Measurements from ENCODE around the gene UNC93A. TPM values are rescaled to one million over a fixed set of nuclear protein-coding genes. Genes with fewer than 3 reads are reported as not detected.

UNC93A gene
- total and polyA plus RNA-seq, 9 of the 15 experiments (the other 6 are each of a cell fraction or from before 2014, with no cell fraction given): not detected

DNA sequence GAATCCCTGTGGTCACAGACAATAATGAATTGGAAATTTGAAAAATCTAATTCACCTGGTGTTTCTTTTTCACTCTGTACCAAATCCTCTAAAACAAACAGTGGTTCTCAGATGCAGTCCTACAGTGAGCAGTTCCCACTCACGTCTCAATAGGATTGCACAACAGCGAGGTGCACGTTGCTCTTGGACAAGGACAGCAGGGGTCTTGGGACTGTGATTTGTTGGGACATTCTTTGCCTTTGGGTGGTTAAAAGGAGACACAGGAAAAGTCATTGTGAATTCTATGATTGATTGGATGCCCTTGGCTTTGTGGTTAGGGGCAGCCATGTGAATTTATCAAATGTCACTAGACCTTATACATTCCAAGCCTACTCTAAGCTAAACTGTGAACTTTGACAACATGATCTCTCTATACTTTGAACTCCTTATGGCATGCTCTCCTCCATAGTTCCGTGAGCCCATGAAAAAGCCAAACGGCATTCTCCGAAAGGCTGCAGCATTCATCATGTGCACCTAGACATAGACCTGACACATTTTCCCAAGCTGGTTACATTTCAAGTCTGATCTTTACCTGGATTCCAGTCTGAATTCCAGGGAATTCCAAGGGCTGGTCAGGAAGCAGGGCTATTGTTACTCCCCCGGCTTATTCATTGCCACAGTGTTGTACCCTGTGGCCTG lies 647 bp downstream of the UNC93A start (continued):
- TF ChIP-seq, protein P1, sequence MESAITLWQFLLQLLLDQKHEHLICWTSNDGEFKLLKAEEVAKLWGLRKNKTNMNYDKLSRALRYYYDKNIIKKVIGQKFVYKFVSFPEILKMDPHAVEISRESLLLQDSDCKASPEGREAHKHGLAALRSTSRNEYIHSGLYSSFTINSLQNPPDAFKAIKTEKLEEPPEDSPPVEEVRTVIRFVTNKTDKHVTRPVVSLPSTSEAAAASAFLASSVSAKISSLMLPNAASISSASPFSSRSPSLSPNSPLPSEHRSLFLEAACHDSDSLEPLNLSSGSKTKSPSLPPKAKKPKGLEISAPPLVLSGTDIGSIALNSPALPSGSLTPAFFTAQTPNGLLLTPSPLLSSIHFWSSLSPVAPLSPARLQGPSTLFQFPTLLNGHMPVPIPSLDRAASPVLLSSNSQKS (CRISPR knock-in tag; IDR thresholded peaks at IDR 0.05): no peak
- TF ChIP-seq CHCHD3 (CRISPR knock-in tag; IDR thresholded peaks at IDR 0.05): no peak
- TF ChIP-seq, protein P2, sequence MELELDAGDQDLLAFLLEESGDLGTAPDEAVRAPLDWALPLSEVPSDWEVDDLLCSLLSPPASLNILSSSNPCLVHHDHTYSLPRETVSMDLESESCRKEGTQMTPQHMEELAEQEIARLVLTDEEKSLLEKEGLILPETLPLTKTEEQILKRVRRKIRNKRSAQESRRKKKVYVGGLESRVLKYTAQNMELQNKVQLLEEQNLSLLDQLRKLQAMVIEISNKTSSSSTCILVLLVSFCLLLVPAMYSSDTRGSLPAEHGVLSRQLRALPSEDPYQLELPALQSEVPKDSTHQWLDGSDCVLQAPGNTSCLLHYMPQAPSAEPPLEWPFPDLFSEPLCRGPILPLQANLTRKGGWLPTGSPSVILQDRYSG (tag; conservative IDR thresholded peaks at IDR 0.05; ENCODE audit: low read depth): no peak
- TF ChIP-seq, protein P3, sequence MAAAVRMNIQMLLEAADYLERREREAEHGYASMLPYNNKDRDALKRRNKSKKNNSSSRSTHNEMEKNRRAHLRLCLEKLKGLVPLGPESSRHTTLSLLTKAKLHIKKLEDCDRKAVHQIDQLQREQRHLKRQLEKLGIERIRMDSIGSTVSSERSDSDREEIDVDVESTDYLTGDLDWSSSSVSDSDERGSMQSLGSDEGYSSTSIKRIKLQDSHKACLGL (CRISPR knock-in tag; IDR thresholded peaks at IDR 0.05; ENCODE audit: borderline replicate concordance, poor library complexity, severe bottlenecking): no peak
- TF ChIP-seq NR1H2 (CRISPR knock-in tag; IDR thresholded peaks at IDR 0.05): no peak
- TF ChIP-seq EWSR1 (IDR thresholded peaks at IDR 0.05; ENCODE audit: borderline replicate concordance, low read depth, partially characterized antibody): no peak
